MV-4-11 (cell line): ENCODE measurements around the gene SLC41A1.

Source experiments
- DNase-seq: peaks from one replicate; lab custom pipeline; 2025; lab: John Stamatoyannopoulos, UW

Gene SLC41A1

GRCh38 chr1:205754857-205755256, 58.1 kb downstream of the SLC41A1 start:
- DNase-seq = no peak

GRCh38 chr1:205751036-205751651, 61.9 kb downstream of the SLC41A1 start:
- no peak for DNase-seq

- DNase-seq = peak; percentile 99
Observed at GRCh38 chr1:205750138-205751035, 62.6 kb downstream of the SLC41A1 start, which contains the start of gene NUCKS1. Gene NUCKS1, minus strand, starts transcription at chr1:205750182. Its CDS starts 209 bp downstream, at chr1:205749973.

GRCh38 chr1:205749234-205750137, 63.5 kb downstream of the SLC41A1 start:
- DNase-seq = peak; percentile 81

DNA sequence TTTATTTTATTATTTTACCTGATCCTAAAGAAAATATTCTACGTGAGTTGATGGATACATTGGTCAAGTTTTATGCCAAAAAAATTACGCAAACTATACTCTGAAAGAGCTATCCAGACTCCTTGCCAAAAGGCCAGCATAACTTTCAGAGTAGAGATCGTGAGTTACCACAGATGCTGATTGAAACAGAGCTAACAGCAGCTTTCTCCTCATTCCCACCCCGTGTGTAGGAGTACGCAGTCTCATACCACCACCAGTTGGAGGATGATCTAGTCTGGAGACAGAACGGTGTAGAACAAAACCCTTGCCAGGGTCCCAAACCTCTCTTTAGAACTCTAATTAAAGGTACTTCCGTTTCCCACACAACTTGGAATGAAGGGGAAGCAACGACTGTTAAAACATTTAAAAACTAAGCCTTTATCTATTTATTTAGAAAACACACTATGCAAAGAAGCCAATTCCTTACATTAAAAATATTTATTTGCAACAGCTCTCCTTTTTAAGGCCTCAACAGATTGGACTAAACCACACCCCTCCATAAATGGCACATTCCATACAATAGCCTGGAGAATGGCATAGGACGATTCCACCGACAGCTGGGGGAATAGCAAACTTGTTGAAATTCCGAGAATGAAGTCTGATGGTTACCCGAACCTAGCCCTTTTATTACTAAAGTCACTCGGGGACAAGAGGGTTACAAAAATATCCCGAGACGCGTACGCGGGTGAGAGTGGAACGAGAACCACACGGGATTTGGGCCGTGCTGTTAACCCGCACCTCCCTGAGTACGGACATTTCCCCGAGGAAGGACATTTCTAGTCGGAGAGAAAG, 64.4 kb downstream of the SLC41A1 start:
- DNase-seq = peak; percentile 60

GRCh38 chr1:205746757-205747412, 66.1 kb downstream of the SLC41A1 start:
- no peak for DNase-seq

- DNase-seq = no peak
Observed at GRCh38 chr1:205744403-205744802, 68.6 kb downstream of the SLC41A1 start.

- DNase-seq = no peak
Observed at GRCh38 chr1:205743977-205744376, 69.0 kb downstream of the SLC41A1 start.

- no peak for DNase-seq
Observed at GRCh38 chr1:205741681-205742080, 71.3 kb downstream of the SLC41A1 start.

GRCh38 chr1:205739348-205740160, 73.4 kb downstream of the SLC41A1 start:
- DNase-seq = no peak
